Lung microvascular endothelial cell (primary cell): ENCODE results near the gene KRT77. TPM values are rescaled to one million over a fixed set of nuclear protein-coding genes. Genes with fewer than 3 reads are reported as not detected.
A peak's percentile ranks its signal among the peaks of the same experiment; 100 is the strongest.
"Not testable (repeated sequence)": the region's sequence is repeated elsewhere in the genome, so short reads cannot be mapped to it uniquely, and the experiment has no call there.

ENCODE experiments used
- DNase-seq, 2 donors: peaks; one replicate each; pipeline versions ENCODE4 v3.0.0 to v3.0.0-alpha.2; 2010; ENCODE audit warnings: low read depth in 2 of 2
- total RNA-seq: library from RNA; depleted of rRNA; stranded (reverse); fragments of >200 nt; gene quantifications from 2 replicates; pipeline ENCODE4 v1.2.1, GENCODE V29; 2014

Gene KRT77
- total RNA-seq = not detected in 2 replicates

- DNase-seq = no peak
These were observed at the start of gene KRT77 for GRCh38 chr12:52703424-52703823. TSS of gene KRT77 (minus strand) at chr12:52703524. CDS start at chr12:52703434, 90 bp downstream.

- no peak for DNase-seq
These were observed 49.2 kb upstream of the KRT77 start for GRCh38 chr12:52752516-52752915.

- DNase-seq = no peak
These were observed 48.5 kb upstream of the KRT77 start for GRCh38 chr12:52751795-52752194.

- DNase-seq = not testable (repeated sequence)
These were observed 47.2 kb upstream of the KRT77 start for GRCh38 chr12:52750532-52750931.

- DNase-seq = no peak
These were observed 46.5 kb upstream of the KRT77 start for GRCh38 chr12:52749827-52750226.

- DNase-seq = no peak
These were observed 45.3 kb upstream of the KRT77 start for GRCh38 chr12:52748578-52748977.

- DNase-seq = no peak
These were observed 42.2 kb upstream of the KRT77 start for GRCh38 chr12:52745554-52745953.

- no peak for DNase-seq
These were observed 41.3 kb upstream of the KRT77 start for GRCh38 chr12:52744493-52745156.

- DNase-seq = no peak
These were observed 39.6 kb upstream of the KRT77 start for GRCh38 chr12:52742822-52743457.

GRCh38 chr12:52742196-52742580 lies 38.9 kb upstream of the KRT77 start:
- no peak for DNase-seq

GRCh38 chr12:52741375-52742195 lies 38.3 kb upstream of the KRT77 start:
- peak; percentile 52 to 59 for DNase-seq

- peak in 1 of 2 donors; percentile 45 for DNase-seq
These were observed 37.3 kb upstream of the KRT77 start for GRCh38 chr12:52740584-52740983.

- DNase-seq = no peak
These were observed 36.6 kb upstream of the KRT77 start for GRCh38 chr12:52739963-52740362.

- DNase-seq = no peak
These were observed 32.7 kb upstream of the KRT77 start for GRCh38 chr12:52735816-52736632.

- no peak for DNase-seq
These were observed 31.8 kb upstream of the KRT77 start for GRCh38 chr12:52735106-52735505.

- DNase-seq = no peak
These were observed 27.5 kb upstream of the KRT77 start for GRCh38 chr12:52730793-52731192.

- no peak for DNase-seq
These were observed 27.1 kb upstream of the KRT77 start for GRCh38 chr12:52730383-52730782.

GRCh38 chr12:52729147-52729546 lies 25.8 kb upstream of the KRT77 start:
- DNase-seq = no peak

- DNase-seq = no peak
These were observed 25.1 kb upstream of the KRT77 start for GRCh38 chr12:52728374-52728773.

- no peak for DNase-seq
These were observed 23.7 kb upstream of the KRT77 start for GRCh38 chr12:52727037-52727436.

- no peak for DNase-seq
These were observed 23.1 kb upstream of the KRT77 start for GRCh38 chr12:52726451-52726850.

- DNase-seq = no peak
These were observed 21.1 kb upstream of the KRT77 start for GRCh38 chr12:52724384-52724783.
